Activated CD4-positive, alpha-beta T cell treated with anti-CD3 and anti-CD28 coated beads, Interleukin-2, Interleukin-4, amounts not matched to agents 100 ng/mL and 50 ng/mL, durations not matched to agents 16 hours and 8 hours (primary cell): ENCODE data around the gene GALNT14.
"Not testable (repeated sequence)": the region's sequence is repeated elsewhere in the genome, so short reads cannot be mapped to it uniquely, and the experiment has no call there.

Experiments
- DNase-seq: peaks from one replicate; pipeline ENCODE4 v3.0.0-alpha.2; 2020; ENCODE audit warnings: low spot score

GALNT14 gene, protein sequence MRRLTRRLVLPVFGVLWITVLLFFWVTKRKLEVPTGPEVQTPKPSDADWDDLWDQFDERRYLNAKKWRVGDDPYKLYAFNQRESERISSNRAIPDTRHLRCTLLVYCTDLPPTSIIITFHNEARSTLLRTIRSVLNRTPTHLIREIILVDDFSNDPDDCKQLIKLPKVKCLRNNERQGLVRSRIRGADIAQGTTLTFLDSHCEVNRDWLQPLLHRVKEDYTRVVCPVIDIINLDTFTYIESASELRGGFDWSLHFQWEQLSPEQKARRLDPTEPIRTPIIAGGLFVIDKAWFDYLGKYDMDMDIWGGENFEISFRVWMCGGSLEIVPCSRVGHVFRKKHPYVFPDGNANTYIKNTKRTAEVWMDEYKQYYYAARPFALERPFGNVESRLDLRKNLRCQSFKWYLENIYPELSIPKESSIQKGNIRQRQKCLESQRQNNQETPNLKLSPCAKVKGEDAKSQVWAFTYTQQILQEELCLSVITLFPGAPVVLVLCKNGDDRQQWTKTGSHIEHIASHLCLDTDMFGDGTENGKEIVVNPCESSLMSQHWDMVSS

DNA sequence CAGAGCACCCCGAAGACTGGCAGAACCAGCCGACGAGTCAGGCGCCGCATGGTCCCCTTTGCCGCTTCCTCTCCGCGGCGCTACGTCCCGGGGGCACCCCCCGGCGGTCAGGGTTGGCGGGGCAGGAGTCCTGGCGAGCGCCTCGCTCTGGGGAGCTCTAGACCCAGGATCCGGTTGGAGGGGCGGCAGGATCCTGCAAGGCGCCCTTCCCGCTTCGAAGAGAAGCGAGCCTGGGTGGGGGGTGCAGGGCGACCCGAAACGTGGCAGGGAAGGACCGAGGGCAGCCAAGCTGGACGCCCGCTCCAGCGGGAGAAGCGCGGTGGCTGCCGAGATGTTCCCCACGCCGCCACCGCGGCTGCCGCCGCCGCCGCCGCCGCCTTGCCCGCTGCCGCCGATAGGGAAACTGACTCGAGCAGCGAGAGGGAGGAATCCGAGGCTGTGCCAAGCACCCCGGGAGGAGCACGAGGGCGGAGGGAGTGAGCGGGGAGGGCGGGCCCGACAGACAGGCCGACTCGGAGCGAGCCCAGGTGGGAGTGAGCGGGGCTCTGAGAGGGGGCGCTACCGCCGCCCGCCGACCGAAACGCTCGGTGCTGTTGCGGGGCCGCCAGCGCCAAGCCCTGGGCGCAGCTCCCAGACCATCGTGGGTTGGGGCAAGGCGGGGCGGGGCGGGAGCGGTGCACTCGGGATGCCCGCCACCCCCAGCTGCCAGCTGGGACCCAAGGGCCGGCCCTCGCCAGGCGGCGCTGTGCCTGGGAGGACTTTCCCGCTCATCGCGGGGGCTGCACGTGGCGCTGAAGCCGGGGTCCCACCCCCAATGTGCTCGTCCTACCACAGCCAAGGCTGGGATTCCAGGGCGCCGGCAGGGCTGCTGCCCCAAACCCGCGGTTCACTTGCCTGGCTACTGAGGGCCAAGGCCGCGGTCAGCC, at the start of gene GALNT14:
GALNT14 (minus strand) TSS at position 404 of the 926 bp plus-strand sequence; CDS start at position 50, 354 bp downstream.
- DNase-seq = peak; percentile 44

DNA sequence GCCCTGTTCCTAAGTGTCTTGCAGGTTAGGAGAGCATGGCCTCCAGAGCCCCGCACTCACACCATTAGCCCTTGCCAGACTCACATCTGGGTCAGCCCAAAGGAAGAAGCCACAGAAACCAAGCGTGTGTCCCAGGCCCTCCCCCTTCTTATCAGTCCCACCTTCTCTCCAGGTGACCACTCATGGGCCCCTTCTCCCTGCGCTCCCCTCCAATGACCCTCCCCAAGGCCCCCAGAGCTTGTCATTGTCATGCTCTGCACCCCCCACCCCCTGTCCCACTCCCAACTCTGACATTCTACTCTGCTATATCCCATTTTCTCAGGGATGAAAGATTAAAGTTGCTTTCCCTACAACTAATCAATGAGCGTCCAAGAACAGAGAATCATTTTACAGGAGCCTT, 48.9 kb upstream of the GALNT14 start:
- DNase-seq = no peak

DNA sequence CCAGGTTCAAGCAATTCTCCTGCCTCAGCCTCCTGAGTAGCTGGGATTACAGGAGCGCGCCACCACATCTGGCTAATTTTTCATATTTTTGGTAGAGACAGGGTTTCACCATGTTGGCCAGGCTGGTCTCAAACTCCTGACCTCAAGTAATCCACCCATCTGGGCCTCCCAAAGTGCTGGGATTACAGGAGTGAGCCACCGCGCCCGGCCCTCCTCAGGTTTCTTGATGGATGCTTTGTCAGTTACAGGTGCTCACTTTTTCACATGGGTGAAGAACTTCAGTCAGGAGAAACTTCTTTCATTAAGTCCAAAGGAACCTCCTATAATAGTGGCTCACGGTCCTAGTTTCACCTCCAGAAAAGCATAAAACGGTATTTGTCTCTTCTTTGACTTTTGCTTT, 45.7 kb upstream of the GALNT14 start:
- DNase-seq = not testable (repeated sequence)

DNA sequence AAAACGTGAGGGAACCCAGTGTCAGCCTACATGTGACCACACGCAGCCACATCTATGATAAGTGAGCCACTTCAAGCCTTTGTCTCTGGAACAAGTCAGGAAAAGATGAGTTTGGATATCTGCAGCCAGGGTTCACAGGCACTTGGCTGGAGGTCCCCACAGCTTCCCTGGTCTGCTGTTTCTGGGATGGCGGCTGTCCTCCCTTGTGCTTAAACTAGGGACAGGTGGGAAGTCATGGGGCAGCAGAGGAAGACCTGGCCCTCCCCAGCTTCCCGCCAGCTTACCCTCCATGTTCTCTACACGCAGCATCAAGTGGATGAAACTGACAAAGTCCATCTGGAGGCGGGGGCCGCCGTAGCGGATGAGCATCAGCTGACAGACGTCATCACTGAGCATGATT, 38.5 kb upstream of the GALNT14 start:
- no peak for DNase-seq

DNA sequence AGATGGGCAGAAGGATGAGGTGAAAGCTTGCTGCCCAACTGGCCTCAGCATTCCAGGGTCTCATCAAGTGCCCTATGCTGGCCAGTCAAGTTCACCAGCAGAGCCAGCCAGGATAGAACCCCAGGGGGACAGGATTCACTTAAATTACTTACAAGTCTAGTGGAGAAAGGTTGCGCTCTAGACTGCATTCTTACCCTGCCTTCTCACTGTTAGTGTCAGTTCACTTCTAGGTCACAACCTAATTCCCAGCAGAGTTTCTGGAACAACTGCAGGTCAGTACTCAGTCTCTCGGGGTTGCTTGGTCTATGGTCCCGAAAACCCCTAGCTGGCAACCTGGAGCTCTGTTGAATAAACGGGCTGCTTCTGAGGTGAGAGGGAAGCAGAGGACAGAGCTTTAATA, 32.9 kb upstream of the GALNT14 start:
- DNase-seq = no peak

DNA sequence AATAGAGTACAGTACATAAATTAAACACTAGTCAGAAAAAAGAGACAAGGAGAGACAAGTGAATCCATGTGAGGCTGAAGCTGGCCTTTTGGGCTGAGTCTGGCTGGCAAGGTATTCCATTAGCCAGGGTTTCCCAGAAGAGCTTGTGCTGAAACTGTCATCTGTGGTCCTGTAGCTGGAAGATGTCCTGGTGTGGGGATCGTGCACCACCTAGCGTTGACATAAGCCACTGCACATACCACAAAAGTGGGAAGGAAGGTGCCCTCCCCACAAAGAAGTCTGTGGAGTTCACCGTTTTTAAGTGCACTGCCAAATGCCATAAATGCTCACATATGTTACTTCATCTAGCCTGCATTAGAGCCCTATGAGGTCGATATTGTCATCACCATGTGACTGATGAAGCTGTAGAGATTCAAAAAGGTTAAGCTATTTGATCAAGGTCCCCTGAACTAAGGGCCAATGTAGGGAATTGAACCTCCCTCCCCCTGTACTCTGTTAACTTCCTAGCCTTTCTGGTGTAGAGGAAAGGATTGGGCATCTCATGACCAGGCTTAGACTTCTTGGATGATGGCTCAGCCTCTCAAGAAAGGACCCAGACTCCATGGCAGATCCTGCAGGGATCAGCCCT, 31.9 kb upstream of the GALNT14 start:
- DNase-seq = peak; percentile 65

DNA sequence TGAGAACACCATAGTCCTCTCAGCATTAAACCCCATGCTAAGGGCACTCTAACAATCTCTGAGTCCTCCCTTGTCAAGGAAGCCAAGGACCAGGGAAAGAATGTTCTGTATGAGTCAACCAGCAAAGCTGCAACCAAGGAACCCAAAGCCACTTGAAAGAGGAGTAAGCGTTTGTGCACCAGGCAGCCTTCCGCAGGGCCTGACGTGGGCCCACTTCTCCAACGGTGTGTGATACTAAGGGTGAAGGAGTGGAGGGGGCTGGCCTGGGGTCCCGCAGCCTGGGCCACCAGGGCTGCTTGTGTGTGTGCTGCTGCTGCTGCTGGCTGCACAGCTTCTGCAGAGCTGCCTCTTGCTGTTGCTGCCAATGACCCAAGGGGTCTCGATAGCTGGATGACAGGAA, 30.1 kb upstream of the GALNT14 start:
- no peak for DNase-seq

DNA sequence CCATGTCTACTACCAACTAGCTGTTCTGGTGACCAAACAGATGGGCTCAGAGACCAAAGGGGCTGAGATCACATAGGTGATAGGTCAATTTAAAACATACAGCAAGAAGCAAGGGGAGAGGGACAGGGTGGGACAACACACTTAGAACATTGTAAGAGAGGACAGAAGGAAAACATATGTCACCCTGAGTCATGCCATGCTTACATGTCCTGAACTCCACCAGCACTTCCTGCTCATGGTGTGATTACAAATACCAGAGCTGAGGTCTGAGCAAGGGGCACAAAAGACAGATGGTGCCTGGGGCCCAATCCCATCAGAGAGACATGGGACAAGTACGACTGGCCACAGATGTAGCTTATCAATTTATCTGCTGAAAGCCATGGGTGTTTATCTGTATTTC, 28.7 kb upstream of the GALNT14 start:
- no peak for DNase-seq

DNA sequence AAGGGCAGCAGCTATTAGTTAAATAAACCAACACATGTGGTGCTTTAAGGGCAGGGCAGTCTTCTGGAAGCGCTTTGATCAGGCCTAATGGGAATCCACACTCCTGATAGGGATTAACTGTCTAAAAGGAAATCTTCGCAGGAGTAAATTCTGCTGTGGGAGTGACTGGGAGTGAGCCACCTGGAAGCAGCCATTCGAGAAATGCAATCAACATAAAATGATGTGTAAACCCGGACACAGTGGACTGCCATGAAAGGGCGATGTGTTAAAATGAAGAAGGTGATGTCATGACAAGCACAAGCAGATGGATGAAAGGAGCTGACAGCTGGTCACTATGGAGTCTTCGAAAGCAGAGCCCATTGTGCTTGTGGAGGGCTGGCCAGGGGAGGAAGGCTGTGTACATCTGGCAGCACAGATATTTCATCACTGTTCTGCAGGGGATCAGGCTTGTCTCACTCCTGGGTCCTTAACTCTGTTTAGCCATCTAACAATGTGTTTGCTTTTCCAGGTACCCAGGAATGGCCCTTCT, 24.8 kb upstream of the GALNT14 start:
- DNase-seq = no peak

DNA sequence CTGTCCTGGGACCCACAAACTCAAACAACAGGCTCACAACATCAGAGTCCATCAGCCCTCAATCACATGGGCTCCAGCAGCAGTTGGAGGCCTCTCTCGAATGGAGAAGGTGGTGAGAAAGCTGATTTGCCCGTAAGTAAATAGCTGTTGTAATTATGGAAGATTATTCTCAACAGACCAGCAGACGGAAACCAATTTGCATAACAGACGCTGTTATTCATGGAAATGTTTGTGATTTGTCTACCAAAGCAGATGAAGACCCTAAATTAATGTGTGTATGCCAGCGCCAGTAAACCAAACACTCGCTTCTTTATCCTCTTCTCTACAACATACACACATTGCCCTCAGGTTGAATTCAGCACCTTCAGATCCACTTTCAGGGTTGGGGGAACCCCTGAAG, 23.4 kb upstream of the GALNT14 start:
- DNase-seq = no peak

DNA sequence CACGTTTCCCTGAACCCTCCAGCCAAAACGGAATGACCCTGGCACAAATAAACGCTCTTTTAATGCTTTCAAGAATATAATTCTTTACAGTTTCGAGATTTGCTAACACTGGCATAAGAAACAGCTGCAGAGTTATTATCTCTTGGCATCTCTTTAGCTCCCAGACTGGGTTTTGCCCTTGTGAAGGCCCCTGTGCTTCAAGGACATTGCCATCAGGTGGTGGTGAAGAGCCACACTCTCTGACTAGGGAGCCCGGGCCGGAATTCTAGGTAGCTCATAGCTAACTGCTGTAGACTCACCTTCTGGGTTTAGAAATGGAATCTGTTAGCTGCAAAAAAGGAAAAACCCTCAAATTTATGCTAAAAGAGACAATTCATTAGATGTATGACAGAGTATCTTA, 13.3 kb upstream of the GALNT14 start:
- no peak for DNase-seq

DNA sequence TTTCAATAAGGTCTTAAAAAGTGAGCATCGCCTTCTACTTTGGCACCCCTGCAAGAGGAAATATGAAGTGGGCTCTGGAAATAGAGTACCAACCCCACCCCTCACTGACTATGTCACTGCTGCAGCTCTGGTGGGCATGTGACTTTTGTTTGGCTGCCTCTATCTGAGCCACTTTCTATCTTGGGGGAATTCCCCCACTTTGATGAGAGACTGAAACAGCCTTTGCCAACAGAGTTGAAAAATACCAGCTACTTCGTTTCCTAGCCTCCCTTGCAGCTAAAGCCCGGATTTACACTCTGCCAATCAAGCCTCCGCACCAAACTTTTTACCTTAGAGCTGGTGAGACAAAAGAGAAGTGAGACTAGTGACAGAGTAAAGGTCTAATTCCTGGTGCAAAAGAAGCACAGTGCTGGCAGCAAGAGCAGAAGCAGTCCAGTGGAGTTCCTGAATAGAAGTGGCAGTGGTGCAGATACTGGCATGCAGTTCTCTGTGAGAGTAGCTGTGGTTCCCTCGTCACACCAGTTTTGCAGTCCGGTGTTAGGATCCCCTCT, 12.0 kb upstream of the GALNT14 start:
- no peak for DNase-seq

DNA sequence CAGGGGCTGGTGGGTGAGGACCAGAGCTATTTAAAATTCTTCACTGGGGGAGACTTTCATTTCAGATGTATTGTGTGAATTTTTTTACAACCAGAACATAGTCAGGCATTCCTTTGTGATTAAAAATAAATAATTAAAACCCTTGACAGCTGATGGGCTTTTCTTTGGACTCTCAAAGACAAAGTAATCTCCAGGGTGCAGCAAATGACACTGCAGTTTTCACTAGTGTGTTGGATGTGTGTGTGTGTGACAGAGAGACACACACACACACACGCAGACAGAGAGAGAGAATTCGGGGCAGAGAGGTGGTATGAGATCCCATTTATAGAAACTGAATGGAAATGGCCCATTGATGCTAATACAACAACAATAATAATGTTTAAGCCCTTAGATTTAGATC, 10.3 kb upstream of the GALNT14 start:
- no peak for DNase-seq

DNA sequence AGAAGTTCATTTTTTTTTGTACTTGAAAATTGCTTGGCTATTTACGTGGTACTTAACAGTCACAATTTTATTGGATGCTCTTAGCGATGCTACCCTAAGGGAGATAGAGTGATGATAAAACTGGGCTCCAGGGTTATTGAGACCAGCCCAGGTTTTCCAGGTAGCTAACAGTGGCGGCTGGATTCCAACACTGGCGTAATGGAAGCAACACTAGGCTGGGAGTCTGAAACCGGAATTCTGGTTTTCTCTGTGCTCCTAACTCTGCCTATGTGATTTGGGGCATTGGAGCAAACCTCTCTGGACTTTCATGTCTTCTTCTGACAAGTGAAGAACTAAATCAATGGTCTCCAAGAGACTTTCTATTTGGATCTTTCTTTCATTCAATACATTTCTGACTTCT, 9.4 kb upstream of the GALNT14 start:
- DNase-seq = no peak

DNA sequence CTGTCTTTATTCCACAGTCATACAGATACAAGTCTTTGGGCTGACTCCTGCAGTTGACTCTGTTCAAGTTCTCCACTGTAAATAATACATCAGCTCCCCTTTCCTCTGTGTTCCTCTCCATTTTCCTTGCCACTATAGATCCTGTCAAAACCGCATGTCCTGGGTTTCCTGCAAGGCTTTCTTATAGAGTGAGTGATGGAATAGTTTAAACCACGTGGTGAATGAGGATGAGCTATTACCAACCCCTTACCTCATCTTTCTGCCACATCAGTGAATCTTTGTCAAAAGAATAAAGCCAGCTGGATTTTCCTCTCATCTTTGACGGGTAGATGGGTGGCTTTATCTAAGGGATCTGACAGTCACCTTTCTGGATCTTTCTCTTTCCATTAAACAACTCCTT, 3.9 kb upstream of the GALNT14 start:
- DNase-seq = no peak

DNA sequence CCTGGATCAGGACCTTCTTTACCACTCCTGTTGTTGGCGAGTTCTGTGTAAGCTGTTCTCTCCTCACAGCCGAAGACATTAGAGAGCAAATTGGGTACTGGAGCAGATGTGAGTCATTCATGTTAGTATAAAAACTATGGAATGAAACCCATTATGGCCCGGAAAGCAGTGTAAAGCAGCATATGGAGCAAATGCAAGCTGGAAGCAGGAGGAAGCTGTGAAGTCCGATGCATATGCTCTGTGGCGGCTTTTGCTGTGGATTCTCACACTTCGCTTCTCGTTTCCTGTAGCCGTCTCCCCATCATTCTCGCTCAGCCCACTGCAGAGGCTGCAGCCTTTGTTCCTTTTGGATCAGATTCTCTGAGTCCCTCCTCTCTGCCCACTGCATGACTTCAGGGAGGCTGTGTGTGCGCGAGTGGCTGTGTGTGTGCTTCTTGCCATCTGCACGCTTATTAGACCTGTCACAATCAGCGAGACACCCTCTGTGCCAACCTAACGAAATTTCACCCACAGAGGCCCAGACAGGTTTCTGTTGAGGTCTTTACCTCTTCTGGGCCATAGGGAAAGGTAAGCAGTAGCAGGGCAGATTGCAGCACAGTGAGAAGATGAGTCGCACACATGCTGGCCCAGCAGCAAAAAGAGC, 3.3 kb upstream of the GALNT14 start:
- DNase-seq = no peak

DNA sequence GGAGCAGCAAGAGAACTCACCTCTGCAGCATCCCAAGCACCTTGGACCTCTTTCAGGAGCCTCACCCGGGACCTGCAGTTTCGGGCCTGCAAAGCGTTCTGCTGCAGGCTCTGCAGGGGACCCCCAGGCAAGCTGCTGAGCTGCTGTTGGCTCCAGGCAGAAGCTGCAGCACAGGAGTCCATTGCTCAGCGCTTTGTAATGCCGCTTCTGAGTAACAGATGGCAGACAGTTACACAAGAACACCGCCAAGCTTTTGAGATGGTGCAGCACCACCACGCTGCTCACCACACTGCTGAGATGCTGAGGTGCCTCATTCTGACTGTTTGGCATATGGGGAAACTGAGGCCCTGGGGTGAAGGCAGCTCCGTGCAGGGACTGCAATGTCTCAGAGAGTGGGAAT, 1.9 kb upstream of the GALNT14 start:
- DNase-seq = no peak

DNA sequence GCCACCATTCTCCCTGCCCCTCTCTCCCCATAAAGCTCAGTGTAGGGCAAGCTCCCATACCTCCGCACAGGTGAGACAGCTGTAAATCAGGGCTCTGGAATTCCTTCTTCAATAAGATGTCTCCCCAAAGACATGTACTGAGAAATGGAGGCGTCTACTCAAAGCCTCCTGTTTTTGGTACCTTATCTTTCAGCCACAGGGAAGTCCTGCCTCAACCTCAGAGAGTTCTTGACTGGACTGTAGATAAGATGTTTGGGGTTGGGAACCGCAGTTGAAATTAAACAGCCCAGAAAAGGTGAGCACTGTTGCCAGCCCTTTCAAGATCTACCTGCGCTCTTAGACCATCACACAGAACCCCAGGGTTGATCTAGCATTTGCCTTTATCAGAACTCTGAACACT, 1.4 kb upstream of the GALNT14 start:
- no peak for DNase-seq

DNA sequence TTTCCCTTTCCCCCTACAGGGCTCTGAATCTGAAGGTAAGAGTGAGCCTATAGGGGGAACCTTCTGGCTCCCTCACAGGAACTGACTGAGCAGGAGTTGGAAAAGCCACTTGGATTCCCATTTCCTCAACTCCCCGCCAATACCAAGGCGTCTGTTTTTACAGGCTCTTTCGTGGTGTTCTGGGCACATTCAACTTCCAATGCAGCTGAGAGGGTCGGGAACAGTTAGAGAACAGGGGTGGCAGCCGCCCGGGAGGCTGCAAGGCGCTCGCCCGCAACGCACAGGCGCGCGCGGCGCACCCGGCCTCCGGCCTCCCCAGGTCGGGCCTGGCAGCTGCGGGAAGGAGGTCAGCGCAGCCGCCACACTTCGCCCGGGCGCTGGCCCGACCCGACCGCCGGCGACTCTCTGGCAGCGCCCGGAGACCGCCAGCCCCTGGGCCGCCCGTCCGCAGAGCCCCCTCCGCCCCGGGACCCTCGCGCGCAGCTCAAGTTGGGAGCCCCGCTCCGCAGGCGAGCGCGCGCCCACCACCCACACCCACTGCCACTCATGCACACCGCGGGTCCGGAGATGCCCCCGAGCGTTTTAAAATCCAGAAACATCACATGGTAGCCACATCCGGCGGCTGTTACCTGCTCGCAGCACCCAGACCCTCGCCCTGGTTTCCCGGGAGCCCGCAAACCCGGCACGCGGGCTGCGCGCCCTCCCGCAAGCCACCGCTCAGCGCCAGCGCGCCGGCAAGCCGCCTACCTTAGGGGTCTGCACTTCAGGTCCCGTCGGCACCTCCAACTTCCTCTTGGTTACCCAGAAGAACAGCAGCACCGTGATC, 816 bp downstream of the GALNT14 start:
- no peak for DNase-seq

DNA sequence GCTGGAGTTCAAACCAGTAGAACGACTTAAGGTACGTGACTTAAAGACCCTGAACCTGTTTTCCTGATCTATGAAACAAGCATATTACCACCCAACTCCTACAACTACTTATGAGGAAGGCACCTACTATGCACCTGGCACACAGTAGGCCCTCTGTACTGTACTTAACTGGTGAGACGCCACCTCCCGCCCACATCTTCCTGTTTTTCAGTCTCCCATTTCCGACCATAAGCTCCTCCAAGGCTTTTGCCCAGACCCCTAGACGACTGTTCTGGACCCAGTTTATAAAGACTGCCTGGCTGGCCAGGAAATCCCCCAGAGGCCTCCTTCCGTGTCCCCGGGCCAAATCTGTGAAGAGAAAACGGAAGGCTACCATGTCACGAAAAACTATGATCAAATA, 1.5 kb downstream of the GALNT14 start:
- DNase-seq = no peak
